ENCODE measurements around the gene SDF2.

SDF2 gene

GRCh38 chr17:28646039-28646754, 15.5 kb downstream of the SDF2 start:
- Histone ChIP-seq H3K27me3 (no peaks in the 10 kb centered on the region), H3K36me3 (peaks cover 42% of the 10 kb centered on the region), H3K4me1 (ENCODE audit: control insufficient read depth in 1 of 2, insufficient read depth in 1 of 2, low read depth in 1 of 2, low read length in 1 of 2) (peaks cover 41 to 44% of the 10 kb centered on the region in 2 experiments), H3K9me3 (no peaks in the 10 kb centered on the region), H3K27ac (peak overlapping the region; percentile 91), H3K4me3 (ENCODE audit: low read depth in 1 of 2, low read length in 1 of 2) (peak overlapping the region; percentile 93 to 96)
- TF ChIP-seq CTCF (IDR thresholded peaks at IDR 0.05) = no peak

GRCh38 chr17:28645576-28645939, 16.1 kb downstream of the SDF2 start:
- peaks cover 42% of the 10 kb centered on the region for H3K36me3 ChIP-seq
- TF ChIP-seq CTCF (IDR thresholded peaks at IDR 0.05) = no peak
- H3K27me3 ChIP-seq = no peaks in the 10 kb centered on the region
- peak overlapping the region; percentile 93 to 96 for H3K4me3 ChIP-seq (ENCODE audit: low read depth in 1 of 2, low read length in 1 of 2)
- peaks cover 41 to 44% of the 10 kb centered on the region in 2 experiments for H3K4me1 ChIP-seq (ENCODE audit: control insufficient read depth in 1 of 2, insufficient read depth in 1 of 2, low read depth in 1 of 2, low read length in 1 of 2)
- no peaks in the 10 kb centered on the region for H3K9me3 ChIP-seq
- peak overlapping the region; percentile 91 for H3K27ac ChIP-seq

- H3K4me3 ChIP-seq (ENCODE audit: low read depth in 1 of 2, low read length in 1 of 2) = peak within 1 kb of the TSS; percentile 93 to 96
- H3K27me3 ChIP-seq = no peaks in the 10 kb centered on the region
- peak within 1 kb of the TSS; percentile 91 for H3K27ac ChIP-seq
- peaks cover 41 to 44% of the 10 kb centered on the region in 2 experiments for H3K4me1 ChIP-seq (ENCODE audit: control insufficient read depth in 1 of 2, insufficient read depth in 1 of 2, low read depth in 1 of 2, low read length in 1 of 2)
- peaks cover 43% of the 10 kb centered on the region for H3K36me3 ChIP-seq
- H3K9me3 ChIP-seq = no peaks in the 10 kb centered on the region
- peak; percentile 55 for TF ChIP-seq CTCF (IDR thresholded peaks at IDR 0.05)
Observed at GRCh38 chr17:28644787-28645575, 16.7 kb downstream of the SDF2 start, which contains the start of gene BLTP2. BLTP2 (minus strand) TSS chr17:28645158; CDS start chr17:28645056, 102 bp downstream.

GRCh38 chr17:28643983-28644786, 17.5 kb downstream of the SDF2 start:
- Histone ChIP-seq H3K36me3 (peaks cover 47% of the 10 kb centered on the region), H3K27me3 (no peaks in the 10 kb centered on the region), H3K27ac (peak overlapping the region; percentile 91)

More at GRCh38 chr17:28643983-28644786, 17.5 kb downstream of the SDF2 start:
- peak; percentile 91 for TF ChIP-seq CTCF (IDR thresholded peaks at IDR 0.05)
- Histone ChIP-seq H3K9me3 (no peaks in the 10 kb centered on the region), H3K4me1 (ENCODE audit: control insufficient read depth in 1 of 2, insufficient read depth in 1 of 2, low read depth in 1 of 2, low read length in 1 of 2) (peaks cover 41 to 44% of the 10 kb centered on the region in 2 experiments), H3K4me3 (ENCODE audit: low read depth in 1 of 2, low read length in 1 of 2) (peak overlapping the region; percentile 93 to 96)

Measured in neutrophil (primary cell).